Measurements from ENCODE around the gene MOB3A. TPM values are rescaled to one million over a fixed set of nuclear protein-coding genes. Genes with fewer than 3 reads are reported as not detected.

Gene MOB3A
- total and polyA plus RNA-seq, 4 donors, result 17.7 to 86.6 (median 45.0) TPM

DNA sequence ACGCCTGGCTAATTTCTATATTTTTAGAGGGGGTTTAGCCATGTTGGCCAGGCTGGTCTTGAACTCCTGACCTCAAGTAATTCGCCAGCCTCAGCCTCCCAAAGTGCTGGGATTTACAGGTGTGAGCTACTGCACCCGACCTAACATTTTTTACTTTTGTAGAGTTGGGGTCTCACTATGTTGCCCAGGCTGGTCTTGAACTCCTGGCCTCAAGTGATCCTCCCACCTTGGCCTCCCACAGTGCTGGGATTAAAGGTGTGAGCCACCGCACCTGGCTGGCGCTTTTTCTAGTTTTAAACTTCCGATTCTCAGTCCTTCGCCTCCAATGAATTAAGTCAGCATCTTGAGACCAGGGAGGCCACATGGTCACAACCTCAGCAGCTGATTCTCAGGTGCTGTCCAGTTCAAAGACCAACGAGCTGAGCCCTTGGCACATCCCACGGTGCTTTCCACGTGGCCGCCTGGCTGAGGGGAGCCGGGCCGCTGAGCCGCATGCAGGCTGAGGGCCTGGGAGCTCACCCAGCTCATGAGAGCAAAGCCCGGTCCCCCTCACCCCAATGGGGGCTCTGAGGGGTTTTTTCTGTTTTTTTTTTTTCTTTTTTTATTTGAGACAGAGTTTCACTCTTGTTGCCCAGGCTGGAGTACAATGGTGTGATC lies 46.2 kb upstream of the MOB3A start:
- no peak overlapping the region for H3K4me3 ChIP-seq
- ATAC-seq (ENCODE audit: insufficient read depth, low FRiP score) (no peak), DNase-seq (no peak)
- no peak for TF ChIP-seq CTCF (IDR thresholded peaks at IDR 0.05; ENCODE audit: control extremely low read depth, extremely low read depth)
- H3K9me3 ChIP-seq (ENCODE audit: control insufficient read depth in 4 of 4, insufficient read depth in 3 of 4, low read length in 3 of 4), result no peaks in the 10 kb centered on the region
- H3K4me1 ChIP-seq (ENCODE audit: control insufficient read depth in 5 of 5, insufficient read depth in 5 of 5, low read length in 5 of 5), result no peaks in the 10 kb centered on the region
- no peak overlapping the region for H3K9ac ChIP-seq (ENCODE audit: insufficient read depth in 1 of 2, low read length in 2 of 2)
- 94 to 95% methylated on average over 15 of the region's 15 CpGs for WGBS, 2 donors
- no peaks in the 10 kb centered on the region for H3K27me3 ChIP-seq (ENCODE audit: control insufficient read depth in 3 of 3, insufficient read depth in 3 of 3, low read length in 2 of 3)
- no peak overlapping the region for H3K27ac ChIP-seq (ENCODE audit: low read depth in 1 of 2, low read length in 1 of 2)
- peaks cover 2 to 35% (median 10%) of the 10 kb centered on the region in 4 donors for H3K36me3 ChIP-seq (ENCODE audit: control insufficient read depth in 4 of 4, insufficient read depth in 4 of 4, low read length in 4 of 4)

DNA sequence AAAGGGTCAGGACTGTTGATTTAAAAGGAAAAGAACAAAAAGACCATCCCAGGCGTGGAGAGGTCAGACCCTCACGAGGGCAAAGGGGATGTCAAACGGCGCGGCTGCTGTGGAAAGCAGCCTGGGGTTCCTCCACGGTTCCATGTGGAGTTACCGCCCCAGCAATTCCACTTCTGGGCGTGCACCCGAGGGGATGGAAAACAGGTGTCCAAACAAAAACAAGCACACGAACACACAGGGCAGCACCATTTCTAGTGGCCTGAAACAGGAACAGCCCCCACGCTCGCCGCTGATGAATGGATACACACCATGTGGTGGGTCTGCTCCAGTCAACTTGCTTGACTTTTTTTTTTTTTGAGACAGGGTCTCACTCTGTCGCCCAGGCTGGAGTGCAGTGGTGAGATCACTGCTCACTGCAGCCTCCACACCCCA lies 44.0 kb upstream of the MOB3A start:
- Histone ChIP-seq H3K9me3 (ENCODE audit: control insufficient read depth in 4 of 4, insufficient read depth in 3 of 4, low read length in 3 of 4) (no peaks in the 10 kb centered on the region), H3K4me1 (ENCODE audit: control insufficient read depth in 5 of 5, insufficient read depth in 5 of 5, low read length in 5 of 5) (no peaks in the 10 kb centered on the region), H3K27me3 (ENCODE audit: control insufficient read depth in 3 of 3, insufficient read depth in 3 of 3, low read length in 2 of 3) (no peaks in the 10 kb centered on the region), H3K4me3 (no peak overlapping the region), H3K27ac (ENCODE audit: low read depth in 1 of 2, low read length in 1 of 2) (no peak overlapping the region), H3K36me3 (ENCODE audit: control insufficient read depth in 4 of 4, insufficient read depth in 4 of 4, low read length in 4 of 4) (peaks cover 2 to 45% (median 14%) of the 10 kb centered on the region in 4 donors), H3K9ac (ENCODE audit: insufficient read depth in 1 of 2, low read length in 2 of 2) (no peak overlapping the region)
- ATAC-seq (ENCODE audit: insufficient read depth, low FRiP score) (no peak), DNase-seq (no peak)
- WGBS, 2 donors, result 88 to 90% methylated on average over 14 of the region's 14 CpGs
- no peak for TF ChIP-seq CTCF (IDR thresholded peaks at IDR 0.05; ENCODE audit: control extremely low read depth, extremely low read depth)

GRCh38 chr19:2139385-2140137 lies 43.4 kb upstream of the MOB3A start:
- no peaks in the 10 kb centered on the region for H3K27me3 ChIP-seq (ENCODE audit: control insufficient read depth in 3 of 3, insufficient read depth in 3 of 3, low read length in 2 of 3)
- no peaks in the 10 kb centered on the region for H3K4me1 ChIP-seq (ENCODE audit: control insufficient read depth in 5 of 5, insufficient read depth in 5 of 5, low read length in 5 of 5)
- no peak overlapping the region for H3K27ac ChIP-seq (ENCODE audit: low read depth in 1 of 2, low read length in 1 of 2)
- 89 to 92% methylated on average over 22 of the region's 22 CpGs for WGBS, 2 donors
- ATAC-seq (ENCODE audit: insufficient read depth, low FRiP score) (no peak), DNase-seq (no peak)
- no peaks in the 10 kb centered on the region for H3K9me3 ChIP-seq (ENCODE audit: control insufficient read depth in 4 of 4, insufficient read depth in 3 of 4, low read length in 3 of 4)
- peaks cover 2 to 45% (median 14%) of the 10 kb centered on the region in 4 donors for H3K36me3 ChIP-seq (ENCODE audit: control insufficient read depth in 4 of 4, insufficient read depth in 4 of 4, low read length in 4 of 4)
- H3K4me3 ChIP-seq, result no peak overlapping the region
- H3K9ac ChIP-seq (ENCODE audit: insufficient read depth in 1 of 2, low read length in 2 of 2), result no peak overlapping the region
- no peak for TF ChIP-seq CTCF (IDR thresholded peaks at IDR 0.05; ENCODE audit: control extremely low read depth, extremely low read depth)
